HG02610 (cell line): ENCODE measurements around the gene BSDC1.
"Not testable (repeated sequence)": the region's sequence is repeated elsewhere in the genome, so short reads cannot be mapped to it uniquely, and the experiment has no call there.

Experiments used
- ATAC-seq: cut with Tn5 transposase; IDR thresholded peaks from one replicate; pipeline ENCODE4 v1.9.1; 2021; ENCODE audit warnings: mild to moderate bottlenecking, moderate library complexity; ENCODE audit not compliant: unreplicated experiment

BSDC1 gene

DNA sequence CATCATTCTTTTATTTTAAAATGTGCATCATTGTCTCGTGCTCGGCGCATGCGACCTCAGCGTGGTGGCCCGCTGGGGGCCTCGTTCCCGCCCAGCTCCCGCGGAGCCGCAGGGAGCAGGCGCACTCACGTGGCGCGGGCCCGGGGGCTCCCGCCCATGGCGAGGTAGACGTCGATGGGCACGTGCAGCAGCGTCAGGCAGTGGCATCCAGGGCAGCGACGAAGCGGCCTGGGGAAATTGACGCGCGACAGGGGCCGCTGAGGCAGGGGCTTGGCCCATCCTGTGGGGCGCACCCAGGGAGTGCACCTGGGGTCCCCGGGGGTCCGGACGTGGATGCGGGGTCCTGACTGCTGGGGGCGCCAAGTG, 33.0 kb downstream of the BSDC1 start:
- ATAC-seq: no peak

- ATAC-seq: no peak
These were observed 35.8 kb downstream of the BSDC1 start for GRCh38 chr1:32358435-32358834.

GRCh38 chr1:32357614-32358013, 36.6 kb downstream of the BSDC1 start:
- no peak for ATAC-seq

DNA sequence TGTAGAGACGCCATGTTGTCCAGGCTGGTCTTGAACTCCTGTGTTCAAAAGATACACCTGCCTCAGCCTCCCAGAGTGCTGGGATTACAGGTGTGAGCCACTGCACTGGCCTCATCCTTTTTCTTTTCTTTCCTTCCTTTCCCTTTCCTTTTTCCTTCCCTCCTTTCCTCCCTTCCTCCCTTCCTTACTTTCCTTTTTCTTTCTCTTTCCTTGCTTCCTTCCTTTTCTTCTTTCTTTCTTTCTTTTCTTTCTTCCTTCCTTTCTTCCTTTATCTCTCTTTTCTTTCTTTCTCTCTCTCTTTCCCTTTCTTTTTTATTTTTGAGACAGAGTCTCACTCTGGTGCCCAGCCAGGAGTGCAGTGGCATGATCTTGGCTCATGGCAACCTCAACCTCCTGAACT, 37.8 kb downstream of the BSDC1 start:
- ATAC-seq: no peak

DNA sequence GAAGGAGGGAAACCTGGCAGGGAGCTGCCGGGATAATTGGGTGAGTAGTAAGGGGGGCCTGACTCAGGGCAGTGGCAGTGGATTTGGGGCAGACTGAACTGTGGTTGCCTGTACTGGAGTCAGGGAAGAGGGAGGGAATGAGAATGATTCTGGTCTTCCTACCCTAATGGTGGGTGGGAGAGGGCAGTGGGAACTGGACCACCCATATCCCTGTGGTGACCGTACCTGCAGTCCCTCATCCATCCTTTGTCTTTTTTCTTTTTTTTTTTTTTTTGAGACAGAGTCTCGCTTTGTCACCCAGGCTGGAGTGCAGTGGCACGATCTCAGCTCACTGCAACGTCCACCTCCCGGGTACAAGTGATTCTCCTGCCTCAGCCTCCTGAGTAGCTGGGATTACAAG, 38.5 kb downstream of the BSDC1 start:
- ATAC-seq: not testable (repeated sequence)

DNA sequence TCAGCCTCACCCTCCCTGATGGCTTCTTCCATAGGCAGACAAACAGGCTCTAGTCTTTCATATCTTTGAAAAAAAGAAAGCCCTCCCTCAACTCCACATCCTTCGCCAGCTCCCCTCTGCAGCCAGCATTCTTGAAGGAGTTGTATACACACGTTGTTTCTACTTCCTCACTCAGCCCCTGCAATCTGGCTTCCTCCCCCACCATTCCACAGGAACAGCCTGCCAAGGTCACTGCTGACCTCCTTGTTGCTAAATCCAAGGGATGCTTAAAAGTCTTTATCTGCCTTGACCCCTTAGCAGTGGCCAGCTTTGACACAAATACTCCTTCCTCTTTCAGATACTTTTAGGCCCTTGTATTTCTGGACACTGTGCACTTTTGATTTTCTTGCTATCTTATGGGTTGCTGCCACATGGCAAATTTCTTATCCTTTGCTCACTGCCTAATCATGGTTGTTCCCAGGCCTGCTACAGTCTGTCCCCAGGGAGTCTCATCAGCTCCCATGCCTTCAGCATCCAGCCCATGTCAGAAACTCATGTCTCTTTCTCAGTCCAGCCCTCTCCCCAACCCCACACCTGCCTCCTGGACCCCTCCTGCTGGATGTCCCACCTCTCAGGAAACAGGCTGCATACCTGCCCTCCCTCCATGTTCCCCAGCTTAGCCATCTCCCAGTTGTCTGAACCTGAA, 40.2 kb downstream of the BSDC1 start:
- ATAC-seq: no peak

DNA sequence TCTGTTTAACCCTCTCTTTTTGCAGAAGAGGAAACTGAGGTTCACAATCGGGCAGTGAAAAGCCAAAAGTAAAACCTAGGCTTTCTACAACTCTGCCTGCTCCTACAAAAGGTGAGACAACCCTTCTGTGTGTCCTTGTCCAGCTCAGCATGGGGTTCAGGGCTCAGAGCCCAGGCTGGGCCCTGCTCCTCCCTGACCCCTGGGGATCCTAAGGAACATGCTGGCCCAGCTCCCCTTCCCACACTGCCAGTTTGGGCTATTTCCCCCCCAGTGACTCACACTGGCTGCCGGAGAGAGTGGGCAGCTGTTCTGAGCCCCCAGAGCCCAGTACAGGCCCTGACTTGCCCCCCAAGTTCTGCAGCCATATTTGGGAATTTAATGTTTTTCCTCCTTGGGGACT, 40.8 kb downstream of the BSDC1 start:
- no peak for ATAC-seq

- ATAC-seq: no peak
These were observed 41.3 kb downstream of the BSDC1 start for GRCh38 chr1:32352831-32353383.

DNA sequence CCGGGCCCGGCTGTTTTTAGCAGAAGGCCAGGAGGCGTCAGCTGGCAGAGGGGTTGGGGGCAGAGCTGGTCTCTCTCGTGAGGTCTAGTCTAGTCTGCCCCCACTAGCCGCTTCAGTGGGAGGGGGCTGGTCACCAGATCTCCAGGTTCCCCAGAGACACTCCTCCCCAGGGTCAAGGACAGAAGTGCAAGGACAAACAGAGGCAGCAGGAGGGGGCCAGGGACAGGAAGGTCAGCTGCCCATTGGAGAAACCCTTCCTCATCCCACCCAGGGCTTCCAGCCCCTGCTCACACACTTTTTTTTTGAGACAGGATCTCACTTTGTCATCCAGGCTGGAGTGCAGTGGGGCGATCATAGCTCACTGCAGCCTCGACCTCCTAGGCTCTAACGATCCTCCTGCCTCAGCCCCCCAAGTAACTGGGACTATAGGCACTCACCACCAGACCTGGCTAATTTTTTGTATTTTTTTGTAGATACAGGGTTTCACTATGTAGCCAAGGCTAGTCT, 41.9 kb downstream of the BSDC1 start:
- ATAC-seq: no peak

DNA sequence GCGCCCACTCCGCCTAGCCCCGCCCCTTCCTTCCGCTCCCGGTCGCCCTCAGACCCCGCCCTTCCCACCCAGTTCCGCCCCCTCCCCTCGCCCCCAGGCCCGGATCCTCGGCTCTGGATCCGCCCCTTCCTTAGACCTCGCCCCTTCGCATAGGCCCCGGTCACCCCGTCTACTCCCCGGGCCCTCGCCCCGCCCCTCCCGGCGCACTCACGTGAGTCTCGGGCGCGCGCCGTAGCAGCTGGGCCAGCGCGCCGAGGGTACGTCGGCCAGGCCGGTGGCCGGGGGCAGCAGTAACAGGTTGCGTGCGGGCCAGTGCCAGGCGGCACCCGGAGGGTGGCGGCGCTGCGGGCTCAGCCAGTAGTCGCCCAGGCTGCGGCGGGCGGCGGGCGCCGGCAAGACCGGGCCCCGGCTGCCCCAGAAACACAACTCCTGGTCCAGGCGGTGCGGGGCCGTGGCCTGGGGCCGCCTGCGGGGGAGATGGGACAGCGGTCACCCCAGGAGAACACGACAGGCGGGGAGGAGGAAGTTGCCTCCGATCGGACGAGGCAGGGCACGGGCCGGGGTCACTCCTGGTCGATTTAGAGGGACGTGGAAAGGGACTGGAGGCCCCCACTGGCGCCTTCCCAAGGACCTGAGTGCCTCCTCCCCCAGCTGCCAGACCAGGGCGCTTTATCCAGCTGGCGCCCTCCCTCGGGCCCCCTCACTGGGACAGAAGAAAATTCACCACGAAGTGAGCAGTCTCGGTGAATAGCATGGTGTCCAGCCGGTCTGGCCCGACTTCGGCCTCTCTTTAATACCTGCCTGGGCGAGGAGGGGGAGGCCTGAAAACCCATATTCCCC, 42.6 kb downstream of the BSDC1 start:
- peak; percentile 89 for ATAC-seq

GRCh38 chr1:32350785-32351398, 43.3 kb downstream of the BSDC1 start:
- ATAC-seq: peak; percentile 24

GRCh38 chr1:32349211-32349708, 45.0 kb downstream of the BSDC1 start:
- ATAC-seq: no peak

DNA sequence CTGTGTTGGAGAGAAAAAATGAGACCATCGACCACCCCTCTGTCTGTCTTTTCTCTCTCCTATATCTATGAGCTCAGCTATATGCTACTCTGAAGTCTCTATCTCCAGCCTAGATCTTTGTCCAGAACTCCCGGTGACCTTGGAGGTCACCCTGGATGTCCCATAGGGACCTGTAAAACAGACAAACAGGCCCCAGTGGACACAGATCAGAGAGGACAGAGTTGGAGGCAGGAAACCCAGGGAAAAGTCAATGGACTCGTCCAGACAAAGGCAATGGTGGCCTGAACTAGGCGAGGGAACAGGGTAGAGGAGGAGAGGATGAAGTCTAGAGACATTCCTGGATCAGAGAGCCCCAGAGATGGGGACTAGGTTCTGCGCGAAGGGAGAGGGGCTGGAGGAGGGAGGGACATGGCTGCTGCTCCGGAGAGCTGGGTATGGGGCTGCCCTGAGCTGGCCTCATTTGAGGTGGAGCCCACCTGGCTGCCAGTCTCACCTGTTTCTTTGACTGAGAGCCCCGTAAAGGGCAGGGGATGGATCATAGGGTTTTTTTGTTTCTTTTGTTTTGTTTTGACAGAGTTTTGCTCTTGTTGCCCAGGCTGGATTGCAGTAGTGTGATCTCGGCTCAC, 47.6 kb downstream of the BSDC1 start:
- no peak for ATAC-seq

GRCh38 chr1:32345289-32345827, 48.9 kb downstream of the BSDC1 start:
- ATAC-seq: no peak

DNA sequence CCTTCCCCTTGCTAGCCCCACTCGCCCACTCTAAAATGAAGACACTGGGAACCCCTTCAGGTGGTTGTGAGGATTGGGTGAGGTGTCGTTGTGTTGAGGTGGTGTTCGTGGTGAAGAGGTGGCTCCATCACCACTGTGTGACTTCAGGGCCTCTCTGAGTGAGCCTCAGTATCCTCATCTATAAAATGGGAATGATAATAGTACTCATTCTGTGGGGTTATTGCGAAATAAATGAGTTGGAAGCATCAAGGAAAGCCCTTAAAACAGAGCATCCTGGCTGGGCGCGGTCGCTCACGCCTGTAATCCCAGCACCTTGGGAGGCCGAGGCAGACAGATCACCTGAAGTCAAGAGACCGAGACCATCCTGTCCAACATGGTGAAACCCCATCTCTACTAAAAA, 51.5 kb downstream of the BSDC1 start:
- ATAC-seq: no peak

- ATAC-seq: no peak
These were observed 52.3 kb downstream of the BSDC1 start for GRCh38 chr1:32341971-32342370.

DNA sequence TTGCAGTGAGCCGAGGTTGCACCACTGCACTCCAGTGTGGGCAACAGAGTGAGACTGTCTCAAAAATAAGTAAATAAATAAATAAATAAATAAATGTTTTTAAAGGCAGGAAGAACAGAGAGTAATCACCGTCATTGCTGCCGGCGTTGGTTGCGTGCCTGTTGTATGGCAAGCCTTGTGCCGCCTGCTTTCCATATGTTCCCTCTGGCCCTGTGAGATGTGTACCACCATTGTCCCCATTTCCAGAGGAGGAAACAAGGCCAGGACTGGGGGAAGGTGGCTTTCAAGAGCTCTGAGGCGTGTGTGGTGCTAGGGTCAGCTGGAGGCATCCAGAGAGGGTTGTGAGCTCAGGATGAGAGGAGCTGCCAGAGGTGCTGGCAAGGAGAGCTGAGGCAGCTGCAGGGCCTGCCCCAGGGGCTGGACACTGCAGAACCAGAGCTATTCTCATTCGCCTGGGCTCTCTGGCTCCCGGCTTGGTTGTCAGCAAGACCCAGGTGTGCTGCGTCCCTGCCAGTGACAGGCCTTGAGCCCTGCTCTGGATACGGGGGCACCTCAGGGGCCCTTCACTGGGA, 53.0 kb downstream of the BSDC1 start:
- ATAC-seq: no peak

DNA sequence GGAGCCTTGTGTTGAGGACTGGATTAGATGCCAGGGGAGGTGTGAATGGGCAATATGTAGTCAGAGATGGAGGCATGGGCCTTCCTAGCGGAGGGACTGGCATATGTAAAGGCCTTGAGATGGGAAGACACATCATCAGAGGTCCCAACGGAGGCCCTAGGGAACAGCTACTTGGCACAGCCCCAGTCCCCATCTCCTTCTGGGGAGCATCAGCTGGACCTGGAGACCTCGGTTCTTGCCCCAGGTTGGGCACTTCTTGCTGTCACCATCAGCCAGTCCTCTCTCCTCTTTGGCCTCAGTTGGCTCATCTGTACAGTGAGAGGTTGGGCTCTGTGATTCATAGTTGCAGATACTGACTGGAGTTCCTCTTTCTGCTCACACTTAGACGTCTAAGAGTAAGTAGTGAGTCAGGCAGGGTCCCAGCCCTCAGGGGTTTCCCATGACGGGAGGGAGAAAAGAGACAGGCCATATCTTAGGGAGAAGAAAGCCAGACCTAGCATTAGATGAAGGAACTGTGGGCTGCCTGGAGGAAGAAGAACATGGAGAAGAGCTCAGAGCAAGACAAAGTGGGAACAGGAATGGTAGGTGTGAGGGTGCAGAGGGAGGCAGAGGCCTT, 54.8 kb downstream of the BSDC1 start:
- peak; percentile 43 for ATAC-seq

DNA sequence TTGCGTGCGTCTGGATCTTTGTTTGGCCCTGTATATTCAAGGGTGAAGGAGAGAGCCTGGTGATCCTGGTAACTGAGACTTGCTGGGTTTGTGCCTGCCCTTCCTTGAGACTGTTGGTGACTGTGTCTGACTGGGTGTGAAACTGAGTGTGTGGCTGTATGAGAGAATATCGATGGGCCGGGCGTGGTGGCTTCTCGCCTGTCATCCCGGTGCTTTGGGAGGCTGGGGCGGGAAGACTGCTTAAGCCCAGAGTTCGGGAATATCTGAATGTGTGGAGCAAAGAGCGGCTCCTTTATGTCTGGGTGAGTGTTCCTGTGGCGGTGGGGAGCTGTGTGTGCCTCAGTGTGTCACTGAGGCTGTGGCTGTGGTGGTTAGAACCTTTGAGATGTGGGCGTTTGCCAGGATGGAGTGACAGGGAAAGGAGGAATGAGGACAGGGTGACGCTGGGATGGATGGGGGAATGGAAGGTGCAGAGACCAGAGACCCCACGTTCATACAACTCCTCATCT, 55.5 kb downstream of the BSDC1 start:
- no peak for ATAC-seq
